Left lung (tissue), 10 donors: ENCODE measurements around the gene ST13. TPM values are rescaled to one million over a fixed set of nuclear protein-coding genes. Genes with fewer than 3 reads are reported as not detected.
"Not testable (repeated sequence)": the region's sequence is repeated elsewhere in the genome, so short reads cannot be mapped to it uniquely, and the experiment has no call there.

Experiments
- ATAC-seq: fragments of 200-7000 bp; cut with Tn5 transposase; one replicate; pipeline ENCODE4 v1.9.1; 2020; ENCODE audit warnings: moderate library complexity
- DNase-seq, 4 donors: peaks; one replicate each; pipeline ENCODE4 v3.0.0-alpha.2; 2013 to 2020
- H3K27ac ChIP-seq, 2 donors: fragments of 200-600 bp; sonication (generic) in 1 of 2; one replicate each; pipeline versions ENCODE4 v1.5.0 to v1.8.0; 2020 to 2021
- H3K27me3 ChIP-seq, 2 donors: fragments of 200-600 bp; sonication (generic) in 1 of 2; one replicate each; pipeline versions ENCODE4 v1.5.0 to v1.8.0; 2020 to 2021
- H3K36me3 ChIP-seq, 2 donors: fragments of 200-600 bp; sonication (generic) in 1 of 2; one replicate each; pipeline versions ENCODE4 v1.5.0 to v1.8.0; 2020 to 2021
- H3K4me1 ChIP-seq, 2 donors: fragments of 200-600 bp; one replicate each; pipeline ENCODE4 v1.8.0; 2021
- H3K4me3 ChIP-seq, 2 donors: fragments of 200-600 bp; sonication (generic) in 1 of 2; one replicate each; pipeline versions ENCODE4 v1.5.0 to v1.8.0; 2020 to 2021; ENCODE audit warnings: mild to moderate bottlenecking in 1 of 2
- H3K9me3 ChIP-seq, 2 donors: fragments of 200-600 bp; sonication (generic) in 1 of 2; one replicate each; pipeline versions ENCODE4 v1.5.0 to v1.8.0; 2020 to 2021
- CTCF ChIP-seq, 2 donors: fragments of 200-600 bp; sonication (generic) in 1 of 2; IDR thresholded peaks; one replicate each; pipeline versions ENCODE4 v1.5.0 to v1.8.0; 2021; ENCODE audit warnings: antibody characterized with exemption in 2 of 2
- intact Hi-C, 2 donors: fragments of 100-400 bp; cut with DNase I; formaldehyde crosslinking; loops; one replicate each; pipeline versions ENCODE4 v1.11.2 to v1.14.2; 2022
- polyA plus RNA-seq, 6 donors: library from polyadenylated mRNA; unstranded; fragments of 120-200 nt; gene quantifications; one replicate each; pipeline ENCODE4 v1.2.1, GENCODE V29; 2013; ENCODE audit not compliant: insufficient read length in 6 of 6
- total RNA-seq, 2 donors: library from RNA; stranded (reverse); fragmentation: NEBNext Ultra II Directional; extraction: Animal tissue kit (Norgen Biotek cat#: 25700); gene quantifications; one replicate each; pipeline ENCODE4 v1.2.1, GENCODE V29; 2021
- donor health status: DM: no; HTN: yes; CAD: no.
- donor health status: DM: no; HTN: no; CAD: no.

The ST13 gene
- total and polyA plus RNA-seq, 8 donors: 161 to 638 (median 566) TPM

GRCh38 chr22:40875111-40875510 lies 18.7 kb upstream of the ST13 start:
- ATAC-seq (no peak), DNase-seq (no peak)
- H3K9me3 ChIP-seq: no peaks in the 10 kb centered on the region
- H3K4me1 ChIP-seq: no peaks in the 10 kb centered on the region
- no peak overlapping the region for H3K4me3 ChIP-seq
- peaks cover 0 to 28% of the 10 kb centered on the region in 2 donors for H3K36me3 ChIP-seq
- intact Hi-C loops: no loop called here
- no peaks in the 10 kb centered on the region for H3K27me3 ChIP-seq
- no peak for TF ChIP-seq CTCF (IDR thresholded peaks at IDR 0.05)
- no peak overlapping the region for H3K27ac ChIP-seq

- DNase-seq (no peak), ATAC-seq (no peak)
- peaks cover 0 to 29% of the 10 kb centered on the region in 2 donors for H3K36me3 ChIP-seq
- no peaks in the 10 kb centered on the region for H3K4me1 ChIP-seq
- H3K27me3 ChIP-seq: no peaks in the 10 kb centered on the region
- H3K4me3 ChIP-seq: no peak overlapping the region
- TF ChIP-seq CTCF (IDR thresholded peaks at IDR 0.05): no peak
- no peak overlapping the region for H3K27ac ChIP-seq
- no peaks in the 10 kb centered on the region for H3K9me3 ChIP-seq
- intact Hi-C loops: no loop called here
Measured at GRCh38 chr22:40874016-40874415, 17.6 kb upstream of the ST13 start.

GRCh38 chr22:40868379-40868778 lies 11.9 kb upstream of the ST13 start:
- H3K4me3 ChIP-seq, H3K9me3 ChIP-seq, H3K4me1 ChIP-seq, H3K27ac ChIP-seq, H3K27me3 ChIP-seq, ATAC-seq, DNase-seq, intact Hi-C loops: not testable (repeated sequence)
- H3K36me3 ChIP-seq: peaks cover 0 to 22% of the 10 kb centered on the region in 2 donors

- DNase-seq (no peak), ATAC-seq (no peak)
- no peak overlapping the region for H3K4me3 ChIP-seq
- intact Hi-C loops: no loop called here
- H3K27ac ChIP-seq: no peak overlapping the region
- no peak for TF ChIP-seq CTCF (IDR thresholded peaks at IDR 0.05)
- peaks cover 0 to 20% of the 10 kb centered on the region in 2 donors for H3K36me3 ChIP-seq
- no peaks in the 10 kb centered on the region for H3K27me3 ChIP-seq
- H3K9me3 ChIP-seq: no peaks in the 10 kb centered on the region
- peaks cover 0 to 6% of the 10 kb centered on the region in 2 donors for H3K4me1 ChIP-seq
Measured at GRCh38 chr22:40867109-40867508, 10.7 kb upstream of the ST13 start.

GRCh38 chr22:40862537-40862936 lies 6.1 kb upstream of the ST13 start:
- peaks cover 12 to 15% of the 10 kb centered on the region in 2 donors for H3K4me1 ChIP-seq
- H3K9me3 ChIP-seq: no peaks in the 10 kb centered on the region
- H3K36me3 ChIP-seq: peaks cover 0 to 4% of the 10 kb centered on the region in 2 donors
- no peaks in the 10 kb centered on the region for H3K27me3 ChIP-seq
- intact Hi-C loops: no loop called here
- H3K27ac ChIP-seq: no peak overlapping the region
- H3K4me3 ChIP-seq: no peak overlapping the region
- no peak for ATAC-seq
- DNase-seq: no peak
- TF ChIP-seq CTCF (IDR thresholded peaks at IDR 0.05): no peak

GRCh38 chr22:40862013-40862412 lies 5.6 kb upstream of the ST13 start, which contains the start of gene DNAJB7:
DNAJB7 (minus strand) TSS chr22:40862113; CDS start chr22:40861994, 119 bp downstream.
- no peaks in the 10 kb centered on the region for H3K27me3 ChIP-seq
- DNase-seq (no peak), ATAC-seq (no peak)
- TF ChIP-seq CTCF (IDR thresholded peaks at IDR 0.05): no peak
- peaks cover 0 to 4% of the 10 kb centered on the region in 2 donors for H3K36me3 ChIP-seq
- H3K4me3 ChIP-seq: no peak within 1 kb of the TSS
- H3K27ac ChIP-seq: no peak within 1 kb of the TSS
- peaks cover 12 to 18% of the 10 kb centered on the region in 2 donors for H3K4me1 ChIP-seq
- intact Hi-C loops: no loop called here
- no peaks in the 10 kb centered on the region for H3K9me3 ChIP-seq
